Esophagus muscularis mucosa (tissue), 4 donors: ENCODE results near the gene COMTD1.

Experiments
- EP300 ChIP-seq: sonication (generic); formaldehyde crosslinking; IDR thresholded peaks from one replicate; pipeline ENCODE4 v1.6.1; 2017; ENCODE audit warnings: antibody characterized with exemption
- POLR2A ChIP-seq: fragments of 450-650 bp; IDR thresholded peaks from one replicate; pipeline ENCODE4 v1.6.1; 2017; ENCODE audit warnings: antibody characterized with exemption, moderate library complexity, mild to moderate bottlenecking, low read depth
- POLR2AphosphoS5 ChIP-seq, 2 donors: sonication (generic); formaldehyde crosslinking; IDR thresholded peaks; one replicate each; pipeline ENCODE4 v1.6.1; 2017; ENCODE audit warnings: antibody characterized with exemption in 2 of 2
- TF ChIP-seq, protein P1 (sequence below), 3 experiments: fragments of 200-600 bp in 2 of 3; fragments of 450-650 bp in 1 of 3; sonication (generic) in 2 of 3; IDR thresholded peaks; one replicate each; pipeline ENCODE4 v1.5.1; 2017 to 2019; ENCODE audit warnings: antibody characterized with exemption in 3 of 3, mild to moderate bottlenecking in 2 of 3, moderate library complexity in 1 of 3

DNA sequence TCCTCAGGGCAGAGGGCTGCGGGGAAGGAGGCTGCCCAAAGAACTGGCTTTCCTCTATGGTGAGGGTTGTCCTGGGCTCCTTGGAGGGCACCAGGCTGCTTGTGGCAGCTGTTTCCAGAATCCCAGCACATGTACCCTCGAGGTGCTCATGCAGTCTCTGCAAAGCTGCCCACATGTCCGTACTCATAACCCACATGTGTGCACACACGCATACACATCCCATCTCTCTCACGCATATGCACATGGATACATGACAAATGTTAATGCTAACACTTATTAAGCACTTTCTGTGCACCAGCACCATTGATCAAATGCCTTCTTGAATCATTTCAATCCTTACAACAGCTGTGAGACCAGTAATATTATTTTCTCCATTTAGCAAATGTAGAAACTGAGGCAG is 36.3 kb upstream of the COMTD1 start:
- TF ChIP-seq POLR2A (no peak), POLR2AphosphoS5 (IDR thresholded peaks at IDR 0.05) (no peak), EP300 (no peak)
- TF ChIP-seq, protein P1, sequence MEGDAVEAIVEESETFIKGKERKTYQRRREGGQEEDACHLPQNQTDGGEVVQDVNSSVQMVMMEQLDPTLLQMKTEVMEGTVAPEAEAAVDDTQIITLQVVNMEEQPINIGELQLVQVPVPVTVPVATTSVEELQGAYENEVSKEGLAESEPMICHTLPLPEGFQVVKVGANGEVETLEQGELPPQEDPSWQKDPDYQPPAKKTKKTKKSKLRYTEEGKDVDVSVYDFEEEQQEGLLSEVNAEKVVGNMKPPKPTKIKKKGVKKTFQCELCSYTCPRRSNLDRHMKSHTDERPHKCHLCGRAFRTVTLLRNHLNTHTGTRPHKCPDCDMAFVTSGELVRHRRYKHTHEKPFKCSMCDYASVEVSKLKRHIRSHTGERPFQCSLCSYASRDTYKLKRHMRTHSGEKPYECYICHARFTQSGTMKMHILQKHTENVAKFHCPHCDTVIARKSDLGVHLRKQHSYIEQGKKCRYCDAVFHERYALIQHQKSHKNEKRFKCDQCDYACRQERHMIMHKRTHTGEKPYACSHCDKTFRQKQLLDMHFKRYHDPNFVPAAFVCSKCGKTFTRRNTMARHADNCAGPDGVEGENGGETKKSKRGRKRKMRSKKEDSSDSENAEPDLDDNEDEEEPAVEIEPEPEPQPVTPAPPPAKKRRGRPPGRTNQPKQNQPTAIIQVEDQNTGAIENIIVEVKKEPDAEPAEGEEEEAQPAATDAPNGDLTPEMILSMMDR (IDR thresholded peaks at IDR 0.05) = no peak
